ENCODE measurements around the gene B3GAT1. TPM values are rescaled to one million over a fixed set of nuclear protein-coding genes. Genes with fewer than 3 reads are reported as not detected.
"Not testable (repeated sequence)": the region's sequence is repeated elsewhere in the genome, so short reads cannot be mapped to it uniquely, and the experiment has no call there.

Gene B3GAT1
- under 1 TPM; 0.09 to 0.38 (median 0.22) TPM for total RNA-seq
- long read RNA-seq, donor 1 = 0 reads
- long read RNA-seq, donor 2 = 0 reads

- ATAC-seq = peak; percentile 28
- intact Hi-C loops (cut with DNase I, micrococcal nuclease) = no loop called here
- Histone ChIP-seq H3K4me3 (no peak within 1 kb of the TSS), H3K4me1 (ENCODE audit: low read depth) (no peaks in the 10 kb centered on the region), H3K9me3 (no peaks in the 10 kb centered on the region), H3K36me3 (ENCODE audit: low read depth) (no peaks in the 10 kb centered on the region)
- DNase-seq = no peak
- TF ChIP-seq CTCF (IDR thresholded peaks at IDR 0.05) = no peak
These were observed at the start of gene B3GAT1 for GRCh38 chr11:134412203-134413042. TSS of gene B3GAT1 (minus strand) at chr11:134412242. CDS start at chr11:134387659, 24,583 bp downstream.

- H3K9me3 ChIP-seq = peaks cover 15% of the 10 kb centered on the region
- intact Hi-C loops (cut with DNase I, micrococcal nuclease) = no loop called here
- no peak for DNase-seq
- no peak for TF ChIP-seq CTCF (IDR thresholded peaks at IDR 0.05)
- H3K36me3 ChIP-seq (ENCODE audit: low read depth) = no peaks in the 10 kb centered on the region
- H3K4me1 ChIP-seq (ENCODE audit: low read depth) = peaks cover 7% of the 10 kb centered on the region
- H3K4me3 ChIP-seq = no peak overlapping the region
- no peak for ATAC-seq
These were observed 49.6 kb upstream of the B3GAT1 start for GRCh38 chr11:134461621-134462020.

DNA sequence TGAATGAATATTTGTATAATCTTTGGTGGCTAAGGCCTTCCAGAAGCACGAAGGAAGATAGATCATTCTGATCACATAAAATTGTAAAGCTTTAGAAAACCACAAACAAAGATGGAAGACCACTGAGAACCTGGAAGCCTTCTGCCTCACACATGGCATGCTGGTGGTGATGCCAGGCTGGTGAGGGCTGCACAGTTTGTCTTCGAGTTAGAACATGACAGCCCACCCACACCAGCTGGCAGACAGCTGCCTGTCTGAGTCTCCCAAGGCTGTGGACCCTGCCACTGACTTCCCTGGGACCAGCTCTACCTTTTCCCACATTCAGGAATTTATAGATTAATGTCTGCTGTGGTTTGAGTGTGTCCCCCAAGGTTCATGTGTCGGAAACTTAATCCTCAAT lies 48.8 kb upstream of the B3GAT1 start:
- Histone ChIP-seq H3K4me3 (no peak overlapping the region), H3K9me3 (peaks cover 19% of the 10 kb centered on the region), H3K36me3 (ENCODE audit: low read depth) (no peaks in the 10 kb centered on the region), H3K4me1 (ENCODE audit: low read depth) (peaks cover 2% of the 10 kb centered on the region)
- ATAC-seq = no peak
- no peak for TF ChIP-seq CTCF (IDR thresholded peaks at IDR 0.05)
- intact Hi-C loops (cut with DNase I, micrococcal nuclease) = no loop called here
- DNase-seq = no peak

DNA sequence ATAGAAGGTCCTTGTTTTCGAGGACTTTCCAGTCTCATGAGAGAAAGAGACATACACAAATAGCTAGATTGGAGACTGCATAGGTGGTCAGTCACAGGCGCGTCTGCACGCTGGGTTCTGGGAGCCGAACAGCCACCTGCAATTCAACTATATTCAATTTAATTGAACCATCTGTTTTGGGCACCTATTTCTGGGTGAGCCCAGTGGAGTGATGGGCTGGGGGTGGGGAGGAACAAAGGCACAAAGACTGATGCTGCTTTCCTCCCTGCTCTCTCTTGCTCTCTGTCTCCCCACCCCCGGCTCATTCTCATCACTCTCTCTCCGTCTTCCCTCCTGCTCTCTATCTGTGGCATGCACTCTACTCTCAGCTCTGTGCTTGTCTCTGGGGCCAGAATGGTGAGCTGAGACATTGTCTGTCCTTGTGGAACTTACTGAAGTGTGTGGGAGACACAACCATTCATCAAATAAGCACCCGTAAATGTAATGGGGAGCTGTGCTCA lies 48.1 kb upstream of the B3GAT1 start:
- no peak for DNase-seq
- Histone ChIP-seq H3K4me3 (no peak overlapping the region), H3K9me3 (peaks cover 19% of the 10 kb centered on the region), H3K36me3 (ENCODE audit: low read depth) (no peaks in the 10 kb centered on the region), H3K4me1 (ENCODE audit: low read depth) (no peaks in the 10 kb centered on the region)
- intact Hi-C loops (cut with DNase I, micrococcal nuclease) = no loop called here
- TF ChIP-seq CTCF (IDR thresholded peaks at IDR 0.05) = no peak
- ATAC-seq = no peak

GRCh38 chr11:134459246-134460061 lies 47.4 kb upstream of the B3GAT1 start:
- TF ChIP-seq CTCF (IDR thresholded peaks at IDR 0.05) = no peak
- Histone ChIP-seq H3K36me3 (ENCODE audit: low read depth) (no peaks in the 10 kb centered on the region), H3K4me1 (ENCODE audit: low read depth) (no peaks in the 10 kb centered on the region), H3K4me3 (no peak overlapping the region), H3K9me3 (peaks cover 19% of the 10 kb centered on the region)
- DNase-seq (no peak), ATAC-seq (no peak)
- intact Hi-C loops (cut with DNase I, micrococcal nuclease) = no loop called here

DNA sequence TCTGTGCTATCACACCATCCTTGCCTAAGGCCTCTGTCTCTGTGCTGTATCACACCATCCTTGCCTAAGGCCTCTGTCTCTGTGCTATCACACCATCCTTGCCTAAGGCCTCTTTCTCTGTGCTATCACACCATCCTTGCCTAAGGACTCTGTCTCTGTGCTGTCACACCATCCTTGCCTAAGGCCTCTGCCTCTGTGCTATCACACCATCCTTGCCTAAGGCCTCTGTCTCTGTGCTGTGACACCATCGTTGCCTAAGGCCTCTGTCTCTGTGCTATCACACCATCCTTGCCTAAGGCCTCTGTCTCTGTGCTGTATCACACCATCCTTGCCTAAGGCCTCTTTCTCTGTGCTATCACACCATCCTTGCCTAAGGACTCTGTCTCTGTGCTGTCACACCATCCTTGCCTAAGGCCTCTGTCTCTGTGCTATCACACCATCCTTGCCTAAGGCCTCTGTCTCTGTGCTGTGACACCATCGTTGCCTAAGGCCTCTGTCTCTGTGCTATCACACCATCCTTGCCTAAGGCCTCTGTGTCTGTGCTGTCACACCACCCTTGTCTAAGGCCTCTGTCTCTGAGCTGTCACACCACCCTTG lies 45.5 kb upstream of the B3GAT1 start:
- ATAC-seq; H3K4me1 ChIP-seq (ENCODE audit: low read depth); intact Hi-C loops (cut with DNase I, micrococcal nuclease); H3K36me3 ChIP-seq (ENCODE audit: low read depth); DNase-seq; H3K4me3 ChIP-seq: not testable (repeated sequence)
- peaks cover 19% of the 10 kb centered on the region for H3K9me3 ChIP-seq

Measured in mucosa of descending colon (tissue), 3 donors.